HG02943 (cell line): ENCODE results near the gene LETM1.

Experiments used
- ATAC-seq: cut with Tn5 transposase; IDR thresholded peaks from one replicate; pipeline ENCODE4 v1.9.1; 2021; ENCODE audit warnings: mild to moderate bottlenecking, low read depth, moderate library complexity; ENCODE audit not compliant: unreplicated experiment

Gene LETM1

DNA sequence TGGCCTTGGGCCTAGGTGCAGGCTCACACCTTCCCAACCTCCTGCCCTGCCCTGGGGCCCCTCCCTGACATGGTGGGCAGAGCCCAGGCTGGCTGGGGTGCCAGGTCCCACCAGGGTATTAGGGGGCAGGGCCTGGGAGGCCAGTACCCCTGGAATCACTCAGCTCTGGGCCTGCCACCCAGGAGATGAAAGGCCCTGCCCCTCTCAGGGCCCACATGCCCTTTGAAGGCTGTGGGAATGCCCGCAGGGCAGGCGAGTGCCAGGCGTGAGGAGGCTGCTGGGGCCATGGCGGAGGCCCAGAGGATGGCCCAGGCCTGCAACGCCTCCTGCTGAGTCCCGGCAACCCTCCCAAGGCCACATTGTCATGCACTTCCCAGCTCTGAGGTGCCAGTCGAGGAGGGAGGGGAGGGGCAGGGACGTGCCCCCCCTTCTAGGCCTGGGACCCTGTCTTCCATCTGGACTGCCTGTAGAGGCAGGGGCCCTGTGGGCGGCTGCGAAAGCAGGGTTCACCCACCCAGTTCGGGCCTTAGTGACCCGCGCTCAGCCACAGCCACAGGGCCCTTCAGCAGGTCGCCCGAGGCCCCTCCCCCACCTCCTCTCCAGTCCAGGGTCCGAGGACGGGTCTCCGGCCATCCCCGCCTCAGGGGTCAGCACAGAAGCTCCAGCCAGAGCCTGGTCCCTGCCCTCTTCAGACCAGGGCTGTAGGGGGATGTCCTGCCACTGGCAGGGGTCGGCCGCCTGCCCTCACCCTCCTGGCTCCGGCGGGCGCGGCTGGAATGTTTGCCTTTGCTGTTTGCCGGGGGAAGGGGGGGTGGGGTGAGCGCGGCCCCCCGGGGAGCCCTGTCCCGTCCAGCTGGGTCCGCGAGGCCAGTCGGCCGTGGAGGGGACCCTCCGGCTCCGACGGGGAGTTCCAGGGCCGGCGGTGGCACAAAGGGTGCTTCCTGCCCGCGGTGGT, 89.6 kb downstream of the LETM1 start:
- no peak for ATAC-seq

- no peak for ATAC-seq
These were observed 90.4 kb downstream of the LETM1 start for GRCh38 chr4:1765409-1766072.

DNA sequence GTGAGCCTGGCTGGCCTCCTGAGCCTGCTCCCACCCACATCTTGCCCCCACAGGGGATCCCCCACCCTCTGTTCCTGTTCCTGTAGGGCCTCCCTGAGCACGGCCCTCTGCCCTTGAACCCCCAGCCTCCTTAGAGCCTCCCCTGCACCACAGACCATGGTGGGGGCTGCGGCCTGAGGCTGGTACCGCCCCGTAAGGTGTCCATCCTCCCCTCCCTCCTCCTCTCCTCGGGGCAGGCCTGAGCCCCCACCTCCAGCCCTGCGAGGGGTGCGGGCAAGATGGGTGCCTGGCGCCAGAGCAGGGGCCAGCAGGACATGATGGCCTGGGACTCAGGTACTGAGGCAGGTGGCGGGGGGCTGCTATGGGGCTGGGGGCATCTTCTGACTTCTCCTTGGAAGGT, 91.3 kb downstream of the LETM1 start:
- ATAC-seq, result no peak

DNA sequence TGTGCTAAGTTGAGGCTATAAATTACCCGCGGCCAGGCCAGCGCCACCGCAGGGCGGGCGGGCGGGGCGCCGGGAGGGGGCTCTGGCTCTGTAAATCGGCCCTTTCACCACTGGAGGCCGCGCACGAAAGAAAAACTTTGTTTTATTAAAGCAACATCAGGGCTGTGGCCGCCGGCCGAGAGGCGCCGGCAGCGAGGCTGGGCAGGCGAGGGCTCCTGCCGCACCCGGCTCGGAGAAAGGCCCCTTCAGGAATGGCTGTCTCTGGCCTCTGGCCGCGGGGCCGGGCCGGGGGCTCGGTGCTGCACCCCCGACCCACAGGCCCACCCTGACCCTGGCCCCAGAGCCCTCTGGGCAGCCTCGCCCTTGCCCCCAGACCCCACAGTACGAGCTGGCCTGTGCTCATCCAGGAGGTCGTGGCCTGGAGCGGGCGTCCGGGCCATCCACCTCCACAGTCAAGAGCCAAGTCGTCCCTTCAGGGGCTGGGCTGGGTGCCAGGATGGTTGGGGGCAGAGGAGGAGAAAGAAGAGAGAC, 92.3 kb downstream of the LETM1 start:
- ATAC-seq, result no peak

- no peak for ATAC-seq
These were observed 92.8 kb downstream of the LETM1 start for GRCh38 chr4:1763070-1763549.

- ATAC-seq, result no peak
These were observed 93.5 kb downstream of the LETM1 start for GRCh38 chr4:1762264-1763010.
